Measurements from ENCODE around the gene ENAH. TPM values are rescaled to one million over a fixed set of nuclear protein-coding genes. Genes with fewer than 3 reads are reported as not detected.

ENAH gene
- total and polyA plus RNA-seq, 9 of the 15 experiments (the other 6 are each of a cell fraction or from before 2014, with no cell fraction given): 0.03 to 1.2 (median 0.15) TPM

DNA sequence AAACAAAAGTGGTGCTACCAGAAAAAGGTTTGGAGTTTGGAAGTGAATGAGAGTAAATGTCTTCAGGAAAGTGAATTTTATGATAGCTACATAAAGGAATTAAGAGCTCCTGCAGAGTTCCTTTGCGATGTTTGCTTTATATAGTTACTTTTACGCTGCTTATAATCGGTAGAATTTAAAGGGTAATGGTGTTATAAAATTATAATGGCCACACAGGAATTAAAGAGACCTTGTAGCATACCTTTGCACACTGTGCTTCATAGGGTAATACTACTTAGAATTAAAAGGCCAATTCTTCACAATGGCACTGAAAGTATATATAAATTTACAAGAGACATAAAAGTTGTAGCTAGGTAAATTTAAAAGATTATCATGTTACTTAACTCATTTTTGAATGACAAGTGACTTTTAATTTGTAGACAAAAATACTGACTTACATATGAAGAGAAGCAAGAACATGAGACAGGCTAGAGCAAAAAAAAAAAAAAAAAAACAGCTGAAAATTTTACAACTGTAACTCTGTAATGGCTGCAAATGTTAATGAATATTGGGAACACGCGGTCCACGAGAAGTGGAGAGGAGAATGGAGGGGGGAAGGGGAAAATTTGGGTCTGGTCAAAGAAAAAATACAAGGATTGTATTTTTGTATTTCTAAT lies 159.2 kb downstream of the ENAH start:
- no TSS peak for BruUV-seq (replicated peaks)
- H3K4me3 ChIP-seq: no peak overlapping the region
- FAIRE-seq (no peak), ATAC-seq (no peak), DNase-seq (ENCODE audit: extremely low read depth in 1 of 4, low spot score in 3 of 4) (no peak)
- H3K36me3 ChIP-seq (ENCODE audit: control insufficient read depth, insufficient read depth, low read length): no peaks in the 10 kb centered on the region
- H3K9ac ChIP-seq (ENCODE audit: insufficient read depth in 1 of 2, low read depth in 2 of 2, low read length in 2 of 2): no peak overlapping the region
- H3K4me2 ChIP-seq (ENCODE audit: insufficient read depth, low read length): no peak overlapping the region
- no peak overlapping the region for H3K27ac ChIP-seq (ENCODE audit: extremely low read depth, low read depth, low read length)
- H3K27me3 ChIP-seq (ENCODE audit: control insufficient read depth in 2 of 2, insufficient read depth in 2 of 2, low read length in 2 of 2): peaks cover 34 to 38% of the 10 kb centered on the region in 2 experiments
- intact Hi-C loops (cut with micrococcal nuclease) (no loop called here), in situ Hi-C loops (cut with MboI) (no loop called here)
- ChIA-PET POLR2A (interaction anchor here (1.3 kb wide), 1 partner anchor 24 kb away, joined by 3 read pairs; no protein-coding TSS in a partner anchor), CTCF (ENCODE audit: low intra/inter-chr PET ratio) (no interaction called here)
- H3K4me1 ChIP-seq (replicated peaks in 1 of 2; ENCODE audit: control insufficient read depth in 2 of 2, insufficient read depth in 2 of 2, low read length in 2 of 2): no peaks in the 10 kb centered on the region; a peak in 1 of 5 replicates
- 4% methylated on average over 6 of the region's 6 CpGs for WGBS (ENCODE audit: insufficient coverage, low coverage, missing lambda C conversion rate)
- no peaks in the 10 kb centered on the region for H3K9me3 ChIP-seq (replicated peaks; ENCODE audit: control insufficient read depth, insufficient read depth, low read depth, low read length)
- H3K9me1 ChIP-seq (ENCODE audit: control insufficient read depth, insufficient read depth, low read length): no peaks in the 10 kb centered on the region
- H4K20me1 ChIP-seq (replicated peaks; ENCODE audit: control insufficient read depth, insufficient read depth, low read length): no peaks in the 10 kb centered on the region
- no peak overlapping the region for H2AFZ ChIP-seq (ENCODE audit: low read depth, low read length)
- no peaks in the 10 kb centered on the region for H3K79me2 ChIP-seq (ENCODE audit: control insufficient read depth, insufficient read depth, low read length)
- TF ChIP-seq, protein P1, sequence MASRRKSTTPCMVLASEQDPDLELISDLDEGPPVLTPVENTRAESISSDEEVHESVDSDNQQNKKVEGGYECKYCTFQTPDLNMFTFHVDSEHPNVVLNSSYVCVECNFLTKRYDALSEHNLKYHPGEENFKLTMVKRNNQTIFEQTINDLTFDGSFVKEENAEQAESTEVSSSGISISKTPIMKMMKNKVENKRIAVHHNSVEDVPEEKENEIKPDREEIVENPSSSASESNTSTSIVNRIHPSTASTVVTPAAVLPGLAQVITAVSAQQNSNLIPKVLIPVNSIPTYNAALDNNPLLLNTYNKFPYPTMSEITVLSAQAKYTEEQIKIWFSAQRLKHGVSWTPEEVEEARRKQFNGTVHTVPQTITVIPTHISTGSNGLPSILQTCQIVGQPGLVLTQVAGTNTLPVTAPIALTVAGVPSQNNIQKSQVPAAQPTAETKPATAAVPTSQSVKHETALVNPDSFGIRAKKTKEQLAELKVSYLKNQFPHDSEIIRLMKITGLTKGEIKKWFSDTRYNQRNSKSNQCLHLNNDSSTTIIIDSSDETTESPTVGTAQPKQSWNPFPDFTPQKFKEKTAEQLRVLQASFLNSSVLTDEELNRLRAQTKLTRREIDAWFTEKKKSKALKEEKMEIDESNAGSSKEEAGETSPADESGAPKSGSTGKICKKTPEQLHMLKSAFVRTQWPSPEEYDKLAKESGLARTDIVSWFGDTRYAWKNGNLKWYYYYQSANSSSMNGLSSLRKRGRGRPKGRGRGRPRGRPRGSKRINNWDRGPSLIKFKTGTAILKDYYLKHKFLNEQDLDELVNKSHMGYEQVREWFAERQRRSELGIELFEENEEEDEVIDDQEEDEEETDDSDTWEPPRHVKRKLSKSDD (conservative IDR thresholded peaks at IDR 0.05; ENCODE audit: low read length): no peak

DNA sequence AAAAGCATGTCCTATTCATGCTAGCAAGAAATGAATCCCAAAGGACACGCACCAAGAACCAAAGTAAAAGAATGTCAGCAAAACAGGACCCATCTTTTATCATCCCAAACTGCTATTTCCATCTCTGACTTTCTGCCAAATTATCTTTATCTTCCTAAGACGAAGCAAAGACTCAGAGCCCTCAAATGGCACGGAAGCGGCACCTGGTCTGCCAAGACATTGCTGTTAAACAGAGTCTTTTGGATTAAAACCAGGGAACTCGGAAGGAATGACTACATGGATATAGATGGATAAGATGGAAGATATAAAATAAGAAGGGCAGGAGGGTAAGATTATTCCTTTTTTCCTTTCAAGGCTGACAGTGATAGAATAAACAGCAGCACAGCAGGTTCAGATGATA lies 164.2 kb downstream of the ENAH start:
- peaks cover 59 to 73% of the 10 kb centered on the region in 2 experiments for H3K27me3 ChIP-seq (ENCODE audit: control insufficient read depth in 2 of 2, insufficient read depth in 2 of 2, low read length in 2 of 2)
- H3K9me1 ChIP-seq (ENCODE audit: control insufficient read depth, insufficient read depth, low read length): no peaks in the 10 kb centered on the region
- H3K4me3 ChIP-seq: no peak overlapping the region
- CTCF ChIA-PET (ENCODE audit: low intra/inter-chr PET ratio): interaction anchor here (0.6 to 0.8 kb wide), 2 partner anchors 12 to 71 kb away, joined by 3 to 4 read pairs; no protein-coding TSS in a partner anchor
- BruUV-seq (replicated peaks): no TSS peak
- no peak for FAIRE-seq
- H3K4me1 ChIP-seq (replicated peaks in 1 of 2; ENCODE audit: control insufficient read depth in 2 of 2, insufficient read depth in 2 of 2, low read length in 2 of 2): no peaks in the 10 kb centered on the region; a peak in 1 of 5 replicates
- DNase-seq (ENCODE audit: extremely low read depth in 1 of 4, low spot score in 3 of 4): no peak
- H4K20me1 ChIP-seq (replicated peaks; ENCODE audit: control insufficient read depth, insufficient read depth, low read length): 0 out of 2 replicates have a peak, but pooled peaks cover 3% of the 10 kb centered on the region
- in situ Hi-C loops (cut with MboI): no loop called here
- POLR2A ChIA-PET: no interaction called here
- H3K36me3 ChIP-seq (ENCODE audit: control insufficient read depth, insufficient read depth, low read length): no peaks in the 10 kb centered on the region
- no peak overlapping the region for H2AFZ ChIP-seq (ENCODE audit: low read depth, low read length)
- no peaks in the 10 kb centered on the region for H3K9me3 ChIP-seq (replicated peaks; ENCODE audit: control insufficient read depth, insufficient read depth, low read depth, low read length)
- H3K27ac ChIP-seq (ENCODE audit: extremely low read depth, low read depth, low read length): no peak overlapping the region
- H3K4me2 ChIP-seq (ENCODE audit: insufficient read depth, low read length): no peak overlapping the region
- no peak overlapping the region for H3K9ac ChIP-seq (ENCODE audit: insufficient read depth in 1 of 2, low read depth in 2 of 2, low read length in 2 of 2)
- intact Hi-C loops (cut with micrococcal nuclease): no loop called here
- 14% methylated on average over 5 of the region's 5 CpGs for WGBS (ENCODE audit: insufficient coverage, low coverage, missing lambda C conversion rate)
- ATAC-seq: no peak
- H3K79me2 ChIP-seq (ENCODE audit: control insufficient read depth, insufficient read depth, low read length): no peaks in the 10 kb centered on the region
- TF ChIP-seq ZNF41 (CRISPR knock-in tag; conservative IDR thresholded peaks at IDR 0.05): no peak
- TF ChIP-seq ZNF175 (CRISPR knock-in tag; IDR thresholded peaks at IDR 0.05; ENCODE audit: low read depth): no peak
- TF ChIP-seq ZNF584 (CRISPR knock-in tag; IDR thresholded peaks at IDR 0.05; ENCODE audit: low read depth): no peak
- TF ChIP-seq FOS (IDR thresholded peaks at IDR 0.05; ENCODE audit: extremely low read depth, insufficient read length): no peak
- TF ChIP-seq, protein P2, sequence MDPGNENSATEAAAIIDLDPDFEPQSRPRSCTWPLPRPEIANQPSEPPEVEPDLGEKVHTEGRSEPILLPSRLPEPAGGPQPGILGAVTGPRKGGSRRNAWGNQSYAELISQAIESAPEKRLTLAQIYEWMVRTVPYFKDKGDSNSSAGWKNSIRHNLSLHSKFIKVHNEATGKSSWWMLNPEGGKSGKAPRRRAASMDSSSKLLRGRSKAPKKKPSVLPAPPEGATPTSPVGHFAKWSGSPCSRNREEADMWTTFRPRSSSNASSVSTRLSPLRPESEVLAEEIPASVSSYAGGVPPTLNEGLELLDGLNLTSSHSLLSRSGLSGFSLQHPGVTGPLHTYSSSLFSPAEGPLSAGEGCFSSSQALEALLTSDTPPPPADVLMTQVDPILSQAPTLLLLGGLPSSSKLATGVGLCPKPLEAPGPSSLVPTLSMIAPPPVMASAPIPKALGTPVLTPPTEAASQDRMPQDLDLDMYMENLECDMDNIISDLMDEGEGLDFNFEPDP (CRISPR knock-in tag; IDR thresholded peaks at IDR 0.05): no peak
- TF ChIP-seq NR4A1 (CRISPR knock-in tag; IDR thresholded peaks at IDR 0.05): no peak
- TF ChIP-seq NR4A1 (tag; IDR thresholded peaks at IDR 0.05): no peak
- TF ChIP-seq RBM39 (optimal IDR thresholded peaks at IDR 0.05; ENCODE audit: low read depth, low read length): no peak
- TF ChIP-seq, protein P3, sequence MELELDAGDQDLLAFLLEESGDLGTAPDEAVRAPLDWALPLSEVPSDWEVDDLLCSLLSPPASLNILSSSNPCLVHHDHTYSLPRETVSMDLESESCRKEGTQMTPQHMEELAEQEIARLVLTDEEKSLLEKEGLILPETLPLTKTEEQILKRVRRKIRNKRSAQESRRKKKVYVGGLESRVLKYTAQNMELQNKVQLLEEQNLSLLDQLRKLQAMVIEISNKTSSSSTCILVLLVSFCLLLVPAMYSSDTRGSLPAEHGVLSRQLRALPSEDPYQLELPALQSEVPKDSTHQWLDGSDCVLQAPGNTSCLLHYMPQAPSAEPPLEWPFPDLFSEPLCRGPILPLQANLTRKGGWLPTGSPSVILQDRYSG (tag; conservative IDR thresholded peaks at IDR 0.05; ENCODE audit: low read depth): no peak
